ENCODE measurements around the gene LIMD2.
"Not testable (repeated sequence)": the region's sequence is repeated elsewhere in the genome, so short reads cannot be mapped to it uniquely, and the experiment has no call there.

LIMD2 gene

DNA sequence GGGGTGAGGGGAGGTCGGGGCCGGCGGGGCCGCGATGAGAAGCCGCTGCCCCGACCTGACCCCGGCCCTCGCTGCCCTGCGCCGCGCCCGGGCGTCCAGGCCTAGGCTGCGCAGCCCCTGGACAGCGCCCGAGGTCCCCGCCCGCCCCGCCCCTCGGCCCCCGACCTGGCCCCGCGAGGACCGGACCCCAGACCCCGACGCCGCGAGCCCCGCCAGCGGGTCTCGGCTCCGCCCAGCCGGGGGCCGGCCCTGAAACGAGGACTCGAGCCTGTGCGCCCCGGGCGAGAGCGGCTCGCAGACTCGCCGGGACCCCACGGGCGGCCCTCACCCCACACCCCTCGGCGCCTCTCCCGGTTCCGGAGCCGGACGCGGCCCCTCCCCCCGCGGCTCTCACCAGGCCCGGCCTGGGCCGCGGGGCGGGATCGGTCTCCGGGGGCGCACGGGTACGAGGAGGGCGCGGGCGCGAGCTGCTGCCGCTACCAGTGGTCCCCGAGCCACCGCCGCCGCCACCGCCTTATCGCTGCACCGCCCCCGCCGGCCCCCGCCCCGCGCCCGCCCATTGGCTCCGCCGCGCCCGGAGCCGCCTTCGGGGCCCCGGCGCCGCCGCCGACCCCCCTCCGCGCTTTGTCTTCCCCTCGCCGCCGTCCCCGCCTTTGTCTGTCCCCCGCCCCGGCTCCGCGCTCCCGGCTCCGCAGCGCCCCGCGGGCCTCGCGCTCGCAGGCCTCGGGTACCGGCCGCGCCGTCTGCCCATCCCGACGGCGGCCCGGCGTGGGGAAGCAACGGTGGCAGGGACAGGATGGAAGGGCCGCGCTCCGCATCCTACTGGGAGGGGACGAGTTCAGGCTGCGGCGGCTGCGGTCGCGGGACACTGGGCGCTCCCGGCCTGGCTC, at the start of gene LIMD2:
TSS of gene LIMD2 (minus strand) at position 488 of the 890 bp plus-strand sequence. CDS start 827 bp downstream, outside the sequence.
- in situ Hi-C loops (cut with MboI; ENCODE audit: low sequenced_read_pairs), result no loop called here

DNA sequence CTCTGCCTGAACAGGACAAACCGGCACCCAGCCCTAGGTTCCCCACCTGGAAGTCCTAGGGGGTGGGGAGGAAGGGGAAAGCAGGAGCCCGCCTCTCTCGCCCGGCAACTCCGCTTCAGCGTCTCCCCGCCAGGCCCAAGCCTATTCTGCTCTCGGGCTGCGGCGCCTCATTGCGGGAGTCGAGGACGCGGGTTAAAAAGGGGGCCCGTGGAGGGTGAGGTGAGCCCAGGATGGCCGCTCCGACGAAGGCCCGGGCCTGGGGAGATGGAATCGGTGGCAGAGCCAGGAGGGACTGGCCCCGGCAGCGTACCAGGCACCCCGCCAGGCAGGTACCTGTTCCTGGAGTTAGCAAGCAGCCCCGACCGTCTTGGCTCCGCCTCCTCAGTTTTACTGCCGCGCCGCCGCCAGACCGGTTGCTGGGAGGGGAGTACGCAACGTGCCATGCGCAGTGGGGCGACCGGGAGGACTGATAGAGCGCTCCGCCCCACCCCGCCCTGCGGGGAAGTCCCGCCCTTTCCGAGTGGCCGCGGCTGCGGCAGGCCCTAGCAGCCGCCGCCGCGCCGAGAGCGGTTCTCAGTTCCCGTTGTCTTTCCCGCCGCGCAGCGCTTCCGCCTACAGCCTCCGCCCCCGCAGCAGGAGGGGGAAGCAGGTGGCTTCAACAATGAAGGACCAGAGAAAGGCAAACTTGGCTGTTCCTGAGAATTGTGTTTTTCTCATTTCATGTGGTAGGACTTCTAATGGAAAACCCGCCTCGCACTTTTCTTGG, 41.7 kb upstream of the LIMD2 start, which contains the start of gene STRADA:
TSS of gene STRADA (minus strand) at position 392 of the 766 bp plus-strand sequence. CDS start 13,430 bp downstream, outside the sequence.
- in situ Hi-C loops (cut with MboI; ENCODE audit: low sequenced_read_pairs), result no loop called here

DNA sequence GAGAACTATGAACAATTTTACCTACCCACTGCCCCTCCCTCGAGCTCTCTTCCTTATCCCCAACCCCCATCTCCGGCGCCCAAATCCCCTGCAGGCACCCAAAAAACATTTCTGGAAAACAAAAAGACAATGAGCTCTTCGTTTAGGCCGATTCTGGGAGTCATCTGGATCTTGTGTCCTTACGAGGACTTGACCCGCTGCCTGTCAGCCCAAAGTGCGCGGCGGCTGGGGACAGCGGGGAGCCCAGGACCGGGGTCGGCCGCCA, 41.1 kb upstream of the LIMD2 start:
- in situ Hi-C loops (cut with MboI; ENCODE audit: low sequenced_read_pairs), result no loop called here

DNA sequence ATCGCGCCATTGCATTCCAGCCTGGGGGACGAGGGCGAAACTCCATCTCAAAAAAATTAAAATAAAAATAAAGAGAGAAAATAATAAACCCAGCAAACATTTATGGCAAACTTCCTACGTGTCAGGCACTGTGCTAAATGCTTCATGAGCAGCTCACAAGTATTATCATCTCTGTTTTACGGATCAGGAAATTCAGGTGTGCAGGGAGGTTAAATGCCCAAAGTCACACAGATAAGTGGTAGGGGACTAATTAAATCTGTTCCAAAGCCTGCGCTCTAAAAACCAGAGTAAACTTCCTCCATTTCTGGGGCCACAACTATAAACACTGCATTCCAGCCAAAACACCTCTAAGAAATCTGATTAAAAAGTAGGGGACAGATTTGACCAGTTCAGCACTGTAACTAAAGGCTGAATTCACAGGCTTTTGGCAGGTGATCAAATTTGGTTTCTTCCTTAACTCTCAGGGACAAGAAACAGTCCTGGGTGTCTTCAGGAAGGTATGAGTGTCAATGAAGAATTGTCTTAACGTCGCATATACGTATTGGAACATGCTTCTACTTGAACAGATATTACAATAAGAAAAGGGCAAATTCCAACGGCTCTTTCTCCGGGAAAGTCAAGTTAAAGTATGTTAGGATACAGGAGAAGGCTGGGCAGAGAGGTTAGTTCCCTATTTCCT, 40.7 kb upstream of the LIMD2 start:
- in situ Hi-C loops (cut with MboI; ENCODE audit: low sequenced_read_pairs), result no loop called here

DNA sequence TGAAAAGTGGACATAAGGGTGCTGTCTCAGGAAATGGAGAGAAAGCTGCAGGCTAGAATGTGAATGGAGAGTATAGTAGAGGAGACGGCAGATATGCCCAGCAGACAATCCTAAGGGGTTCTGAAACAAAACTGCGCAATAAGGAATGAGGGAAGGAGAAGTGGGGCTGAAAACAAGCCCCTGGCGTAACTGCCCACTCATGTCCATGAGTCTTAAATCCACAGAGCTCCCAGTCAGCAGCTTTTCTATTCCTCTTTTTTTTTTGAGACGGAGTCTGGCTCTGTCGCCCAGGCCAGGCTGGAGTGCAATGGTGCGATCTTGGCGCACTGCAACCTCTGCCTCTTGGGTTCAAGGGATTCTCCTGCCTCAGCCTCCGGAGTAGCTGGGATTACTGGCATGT, 35.8 kb upstream of the LIMD2 start:
- in situ Hi-C loops (cut with MboI; ENCODE audit: low sequenced_read_pairs), result no loop called here

DNA sequence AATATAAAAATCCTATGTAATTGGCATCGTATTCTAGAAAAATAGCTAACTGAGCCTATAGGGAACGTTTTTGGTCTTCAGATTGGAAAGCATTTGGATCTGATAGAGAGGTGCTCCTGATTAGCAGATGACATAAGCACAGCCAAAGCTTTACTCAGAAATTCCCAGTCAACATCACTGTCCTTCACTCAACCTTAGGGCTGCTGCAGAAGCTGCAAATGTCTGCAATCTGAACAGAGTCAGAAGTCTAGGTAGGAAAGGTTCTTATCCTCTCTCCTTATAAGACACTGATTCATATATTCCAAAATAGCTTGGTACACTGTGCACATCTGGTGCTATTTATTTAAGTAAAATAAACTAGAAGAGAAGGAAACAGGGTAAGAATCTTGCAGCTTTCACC, 22.5 kb upstream of the LIMD2 start:
- in situ Hi-C loops (cut with MboI; ENCODE audit: low sequenced_read_pairs), result no loop called here

DNA sequence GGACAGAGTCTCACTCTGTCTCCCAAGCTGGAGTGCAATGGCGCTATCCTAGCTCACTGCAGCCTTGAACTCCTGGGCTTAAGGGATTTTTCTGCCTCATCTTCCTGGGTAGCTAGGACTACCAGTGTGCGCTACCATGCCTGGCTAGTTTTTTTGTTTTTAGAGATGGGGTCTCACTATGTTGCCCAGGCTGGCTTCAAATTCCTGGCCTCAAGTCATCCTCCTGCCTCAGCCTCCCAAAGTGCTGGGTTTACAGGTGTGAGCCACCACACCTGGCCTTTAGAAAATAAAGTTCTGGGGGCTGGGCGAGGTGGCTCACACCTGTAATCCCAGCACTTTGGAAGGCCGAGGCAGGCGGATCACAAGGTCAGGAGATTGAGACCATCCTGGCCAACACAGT, 20.3 kb upstream of the LIMD2 start:
- in situ Hi-C loops (cut with MboI; ENCODE audit: low sequenced_read_pairs), result not testable (repeated sequence)

DNA sequence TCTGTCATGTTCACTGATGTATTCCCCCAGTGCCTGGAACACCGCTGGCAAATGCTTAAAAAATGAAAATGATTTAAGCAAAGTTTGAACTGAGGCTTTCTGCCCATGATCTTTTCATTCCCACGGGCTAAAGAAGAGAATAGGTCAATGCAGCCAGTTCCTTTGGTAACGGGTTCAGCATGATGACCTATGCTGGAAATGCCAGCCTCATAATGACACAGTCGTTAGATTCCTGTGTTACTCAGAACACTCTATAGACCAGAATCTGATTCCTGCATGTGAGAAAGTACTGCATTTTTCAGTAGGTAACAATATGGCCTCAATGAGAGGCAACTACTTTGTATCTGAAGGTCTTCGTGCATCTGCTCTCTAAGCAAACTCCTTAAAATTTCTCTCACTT, 19.1 kb upstream of the LIMD2 start:
- in situ Hi-C loops (cut with MboI; ENCODE audit: low sequenced_read_pairs), result no loop called here

DNA sequence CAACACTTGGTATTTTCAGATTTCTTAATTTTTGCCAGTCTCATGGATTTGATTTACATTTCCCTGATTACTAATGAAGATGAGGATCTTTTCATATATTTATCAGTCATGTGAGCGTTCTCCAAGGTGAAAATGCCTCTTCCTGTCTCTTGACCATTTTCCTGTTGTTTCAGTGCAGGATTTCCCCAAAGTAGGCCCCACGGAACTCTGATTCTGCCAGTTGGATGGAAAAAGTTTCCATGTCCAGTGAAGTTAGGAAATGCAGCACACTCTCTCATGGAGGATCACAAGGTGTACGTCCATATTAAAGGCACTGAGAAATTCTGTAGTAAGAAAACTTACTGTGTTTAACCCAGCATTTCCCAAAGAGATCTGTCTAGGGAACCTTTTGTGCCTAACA, 16.5 kb upstream of the LIMD2 start:
- in situ Hi-C loops (cut with MboI; ENCODE audit: low sequenced_read_pairs), result no loop called here

DNA sequence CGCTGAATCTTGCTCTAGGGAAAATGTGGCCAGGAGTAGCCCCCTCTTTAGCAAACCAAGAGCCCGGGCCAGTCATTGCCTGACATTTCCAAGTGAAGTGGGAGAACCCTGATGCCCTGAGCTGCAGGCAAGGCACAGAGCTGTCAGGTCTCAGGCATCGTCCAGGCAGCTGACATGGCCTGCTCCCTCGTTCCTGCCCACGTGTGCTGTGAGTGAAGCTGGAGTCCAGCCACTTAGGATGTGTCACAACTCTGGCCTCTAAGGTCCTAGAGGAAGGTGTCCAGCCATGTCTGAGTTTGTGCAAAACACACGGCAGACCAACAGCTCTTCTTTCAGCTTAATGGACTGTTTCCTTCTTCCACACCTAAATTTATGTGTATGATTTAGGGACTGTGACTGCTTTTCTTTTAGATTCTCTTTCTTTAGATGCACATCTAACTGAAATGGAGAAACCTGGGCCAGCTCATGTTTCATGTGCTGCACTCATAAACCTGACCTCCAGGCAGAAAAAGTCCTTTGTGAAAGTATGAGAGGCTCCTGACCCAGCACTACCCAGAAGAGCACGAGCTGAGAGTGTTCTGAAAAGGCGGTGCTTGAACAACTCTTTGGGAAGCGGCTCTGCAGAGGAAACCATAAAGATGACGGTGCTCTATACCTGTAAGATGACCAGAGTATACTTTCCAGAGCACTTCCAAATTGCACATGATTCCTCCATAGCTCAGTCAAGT, 14.8 kb upstream of the LIMD2 start:
- in situ Hi-C loops (cut with MboI; ENCODE audit: low sequenced_read_pairs), result no loop called here

DNA sequence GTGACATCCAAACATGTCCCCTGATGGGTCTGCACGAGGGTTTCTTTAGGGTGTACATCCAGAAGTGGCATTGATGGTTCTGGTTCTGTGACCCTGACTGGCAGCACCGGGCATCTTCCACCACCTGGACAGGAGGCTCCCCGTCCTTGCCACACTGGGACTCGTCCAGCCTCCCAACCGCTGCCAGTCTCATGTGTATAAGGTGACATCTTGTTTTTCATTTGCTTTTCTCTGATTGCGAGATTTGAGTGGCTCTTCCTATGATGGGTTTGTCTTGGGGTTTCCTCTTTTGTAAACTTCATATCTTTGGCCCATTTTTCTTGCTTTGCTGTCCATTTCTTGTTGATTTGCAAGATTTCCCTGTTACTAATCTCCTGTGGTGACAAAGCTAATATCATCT, 9.2 kb upstream of the LIMD2 start:
- in situ Hi-C loops (cut with MboI; ENCODE audit: low sequenced_read_pairs), result no loop called here

DNA sequence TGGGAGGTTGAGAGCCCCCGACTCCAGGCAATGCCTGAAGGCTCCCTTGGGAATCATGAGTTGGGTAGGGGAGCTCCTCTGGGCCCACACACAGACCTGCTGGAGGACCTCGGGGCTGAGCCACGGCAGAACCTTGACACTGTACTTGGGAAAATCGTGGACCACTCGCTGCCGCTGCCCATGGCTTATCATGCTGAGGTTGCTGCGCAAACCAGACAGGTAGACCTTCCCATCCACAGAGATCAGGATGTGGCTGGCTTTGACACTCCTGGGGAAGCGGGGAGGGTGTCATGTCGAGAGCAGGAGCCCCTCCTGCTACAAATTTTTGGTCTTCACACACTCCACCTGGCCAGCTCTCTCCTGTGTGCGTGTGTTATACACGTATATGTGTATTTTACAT, 7.2 kb upstream of the LIMD2 start:
- in situ Hi-C loops (cut with MboI; ENCODE audit: low sequenced_read_pairs), result no loop called here

DNA sequence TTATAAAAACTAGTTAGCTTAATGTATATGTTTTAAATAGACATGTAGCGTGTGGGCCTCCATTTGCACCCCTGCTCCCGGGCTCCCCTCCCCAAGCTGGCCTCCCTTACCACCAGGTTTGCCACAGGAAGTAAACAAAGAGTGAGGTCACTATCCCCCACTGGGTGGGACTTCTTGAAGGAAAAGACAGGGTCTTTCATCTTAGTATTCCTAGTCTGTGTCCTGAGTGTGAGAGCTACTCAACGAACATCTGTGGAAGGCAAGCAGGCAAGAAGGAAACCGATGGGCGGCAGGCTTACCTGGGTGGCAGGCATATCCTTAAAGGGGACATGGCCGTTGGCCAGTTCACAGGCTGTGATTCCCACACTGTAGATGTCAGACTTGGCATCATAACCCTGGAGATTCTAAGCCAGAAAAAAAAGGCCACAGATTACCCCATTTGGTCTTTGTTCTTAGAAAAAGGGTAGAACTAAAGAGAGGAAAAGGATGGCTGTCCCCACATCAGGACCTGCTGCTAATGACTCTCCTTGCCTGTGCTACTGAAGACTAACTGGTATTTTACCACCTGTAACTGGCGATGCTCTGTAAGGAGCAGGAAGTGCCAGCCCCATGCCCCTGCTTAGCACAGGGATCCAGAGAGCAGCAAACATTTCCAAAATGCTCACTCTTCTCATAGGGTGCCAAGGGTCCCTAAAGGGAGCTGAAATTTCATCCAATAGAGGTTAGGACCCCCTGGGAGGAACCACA, 6.6 kb upstream of the LIMD2 start:
- in situ Hi-C loops (cut with MboI; ENCODE audit: low sequenced_read_pairs), result no loop called here

DNA sequence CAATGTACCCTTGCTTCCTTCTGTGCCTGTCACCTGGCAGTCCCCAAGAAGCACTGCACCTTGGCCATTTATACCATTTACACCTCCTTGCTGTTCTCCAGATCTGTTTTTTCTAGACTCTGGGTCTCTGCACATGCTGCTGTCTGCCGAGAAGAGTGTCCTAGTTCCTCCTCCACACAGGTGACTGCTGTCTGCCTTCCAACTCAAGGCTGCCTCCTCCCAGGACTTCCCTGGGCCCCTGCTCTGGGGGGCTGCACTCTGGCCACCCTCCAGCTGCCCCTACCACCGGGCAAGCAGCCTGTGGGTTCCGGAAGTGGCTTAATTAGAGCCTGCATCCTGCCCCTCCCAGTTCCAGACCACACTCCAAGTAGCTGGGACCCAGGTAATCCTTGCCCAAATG, 5.7 kb upstream of the LIMD2 start:
- in situ Hi-C loops (cut with MboI; ENCODE audit: low sequenced_read_pairs), result no loop called here

DNA sequence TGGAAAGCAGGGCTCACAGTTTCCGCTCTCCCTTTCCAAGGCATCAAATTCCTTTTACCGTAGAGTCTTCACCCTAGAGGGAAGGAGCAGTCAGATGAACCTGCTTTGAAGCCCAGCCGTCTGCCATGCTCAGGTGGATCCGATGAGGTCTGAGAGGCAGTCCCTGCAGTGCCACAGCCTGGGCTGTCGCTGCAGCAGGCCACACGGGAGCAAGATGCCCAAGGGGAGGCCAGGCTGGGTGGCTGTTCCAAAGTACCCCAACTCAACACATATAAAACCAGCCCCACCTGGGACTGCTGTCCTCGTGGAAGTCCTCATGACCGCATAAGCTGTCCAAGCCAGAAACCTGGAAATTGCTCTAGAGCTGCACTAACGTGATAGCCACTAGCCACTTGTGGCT, 4.9 kb upstream of the LIMD2 start:
- in situ Hi-C loops (cut with MboI; ENCODE audit: low sequenced_read_pairs), result no loop called here

DNA sequence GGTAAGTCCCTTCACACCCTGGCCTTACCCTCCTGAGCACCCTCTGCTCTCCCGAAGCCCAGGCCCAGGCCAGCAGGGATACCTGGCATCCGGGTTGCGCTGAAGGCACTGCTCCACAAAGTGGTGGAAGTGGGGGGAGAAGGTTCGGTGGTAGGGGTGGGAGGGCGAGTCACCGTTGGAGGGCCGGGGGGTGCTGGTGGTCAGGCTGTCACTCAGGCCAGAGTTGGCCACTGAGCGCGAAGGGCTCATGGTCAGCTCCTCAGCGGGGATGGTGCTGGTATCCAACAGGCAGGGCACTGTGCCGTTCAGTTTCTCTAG, 4.3 kb upstream of the LIMD2 start:
- in situ Hi-C loops (cut with MboI; ENCODE audit: low sequenced_read_pairs), result no loop called here

DNA sequence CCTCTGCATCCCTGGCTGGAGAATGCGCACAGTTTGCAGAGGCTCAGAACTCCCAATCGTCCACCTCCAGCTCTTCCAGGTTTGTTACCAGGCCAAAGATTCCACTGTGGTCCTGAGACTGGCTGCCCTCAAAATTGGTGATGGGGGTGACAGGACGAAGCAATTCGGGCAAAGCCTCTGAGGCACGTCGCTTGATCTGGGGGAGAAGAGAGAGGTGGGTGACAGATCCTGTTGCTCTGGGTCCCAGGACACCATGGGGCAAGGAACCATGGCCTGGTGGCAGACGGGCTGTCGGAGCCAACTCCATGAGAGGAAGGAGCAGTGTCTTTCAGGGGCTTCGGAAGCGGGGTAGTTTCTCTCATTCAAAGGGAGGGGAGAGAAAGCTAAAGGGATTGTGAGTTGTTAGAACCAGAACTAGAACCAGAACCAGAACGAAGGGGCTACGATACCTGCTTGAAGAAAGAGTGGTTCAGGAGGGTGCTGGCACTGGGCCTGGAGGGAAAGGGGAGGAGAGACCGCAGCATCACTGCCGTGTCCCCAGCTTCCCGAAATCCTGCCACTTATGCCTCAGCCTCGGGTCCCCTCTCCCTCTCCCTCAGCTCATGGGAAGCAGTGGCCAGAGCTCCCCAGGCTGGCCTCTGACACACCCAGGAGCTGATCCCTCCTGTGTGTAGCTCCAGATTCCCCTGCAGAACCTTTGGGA, 3.8 kb upstream of the LIMD2 start:
- in situ Hi-C loops (cut with MboI; ENCODE audit: low sequenced_read_pairs), result no loop called here

DNA sequence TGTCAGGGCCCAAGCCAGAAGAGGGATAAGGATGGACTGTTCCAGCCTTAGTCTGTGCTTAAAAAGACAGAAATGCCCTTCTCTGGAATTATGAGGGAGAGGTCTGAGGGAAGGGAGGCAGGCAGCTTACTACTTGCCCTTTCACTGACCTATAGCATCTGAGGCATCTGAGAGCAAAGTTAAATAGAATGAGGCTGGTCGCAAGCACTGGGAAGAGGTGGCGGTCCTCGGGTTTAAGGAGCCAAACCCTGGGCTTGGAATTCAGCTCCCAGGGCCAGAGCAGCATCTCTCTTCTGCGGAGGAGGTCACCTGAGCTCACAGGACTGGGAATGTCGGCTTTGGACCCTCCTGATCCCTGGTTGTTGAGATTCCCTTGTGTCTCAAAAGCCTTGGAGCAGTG, 3.1 kb upstream of the LIMD2 start:
- in situ Hi-C loops (cut with MboI; ENCODE audit: low sequenced_read_pairs), result no loop called here

DNA sequence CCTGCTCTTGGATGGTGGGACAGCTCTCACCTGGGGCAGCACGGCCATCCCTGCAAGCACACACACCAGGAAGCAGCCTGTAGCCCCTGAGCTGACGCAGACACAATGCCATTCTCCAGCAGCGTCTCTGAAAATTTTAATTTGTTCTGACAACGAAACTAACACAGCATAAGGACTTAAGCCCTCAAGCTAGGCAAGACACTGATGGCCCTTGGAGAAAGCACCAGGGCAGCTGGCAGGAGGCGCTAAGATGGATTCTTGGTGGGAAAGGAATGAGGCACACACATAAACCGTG, 2.7 kb upstream of the LIMD2 start:
- in situ Hi-C loops (cut with MboI; ENCODE audit: low sequenced_read_pairs), result no loop called here
